ENCODE measurements around the gene DHX30. TPM values are rescaled to one million over a fixed set of nuclear protein-coding genes. Genes with fewer than 3 reads are reported as not detected.

DHX30 gene
- total RNA-seq, 1 donor: 59.4 TPM

- Histone ChIP-seq H3K4me1 (ENCODE audit: insufficient read depth, low read length) (no peaks in the 10 kb centered on the region), H3K36me3 (ENCODE audit: insufficient read depth, low read length) (peaks cover 75% of the 10 kb centered on the region), H2AFZ (ENCODE audit: low read length) (no peak overlapping the region), H3K27me3 (ENCODE audit: insufficient read depth, low read length) (no peaks in the 10 kb centered on the region), H3K9me3 (ENCODE audit: low read depth, low read length) (no peaks in the 10 kb centered on the region), H3K79me2 (ENCODE audit: insufficient read depth, low read length) (peaks cover 3% of the 10 kb centered on the region), H3K4me2 (ENCODE audit: insufficient read depth, low read length) (no peak overlapping the region), H3K4me3 (ENCODE audit: insufficient read depth, low read length) (no peak overlapping the region), H3K27ac (ENCODE audit: low read depth, low read length) (no peak overlapping the region), H4K20me1 (ENCODE audit: insufficient read depth, low read length) (peaks cover 9% of the 10 kb centered on the region)
- no peak for DNase-seq (ENCODE audit: insufficient read length, low spot score, missing footprints)
- no peak for TF ChIP-seq CTCF (IDR thresholded peaks at IDR 0.05; ENCODE audit: extremely low read depth, low read depth, low read length)
These were observed 68.5 kb downstream of the DHX30 start for GRCh38 chr3:47871389-47871788.

- Histone ChIP-seq H4K20me1 (ENCODE audit: insufficient read depth, low read length) (peaks cover 6% of the 10 kb centered on the region), H3K9me3 (ENCODE audit: low read depth, low read length) (no peaks in the 10 kb centered on the region), H3K4me3 (ENCODE audit: insufficient read depth, low read length) (no peak overlapping the region), H3K27ac (ENCODE audit: low read depth, low read length) (no peak overlapping the region), H3K4me1 (ENCODE audit: insufficient read depth, low read length) (peaks cover 8% of the 10 kb centered on the region), H3K36me3 (ENCODE audit: insufficient read depth, low read length) (peaks cover 72% of the 10 kb centered on the region), H3K4me2 (ENCODE audit: insufficient read depth, low read length) (no peak overlapping the region), H2AFZ (ENCODE audit: low read length) (no peak overlapping the region), H3K27me3 (ENCODE audit: insufficient read depth, low read length) (no peaks in the 10 kb centered on the region), H3K79me2 (ENCODE audit: insufficient read depth, low read length) (peaks cover 3% of the 10 kb centered on the region)
- peak; percentile 46 for DNase-seq (ENCODE audit: insufficient read length, low spot score, missing footprints)
- TF ChIP-seq CTCF (IDR thresholded peaks at IDR 0.05; ENCODE audit: extremely low read depth, low read depth, low read length): no peak
These were observed 70.0 kb downstream of the DHX30 start for GRCh38 chr3:47872916-47873315.

- no peak for TF ChIP-seq CTCF (IDR thresholded peaks at IDR 0.05; ENCODE audit: extremely low read depth, low read depth, low read length)
- Histone ChIP-seq H4K20me1 (ENCODE audit: insufficient read depth, low read length) (peaks cover 7% of the 10 kb centered on the region), H3K27ac (ENCODE audit: low read depth, low read length) (no peak overlapping the region), H3K4me1 (ENCODE audit: insufficient read depth, low read length) (peaks cover 18% of the 10 kb centered on the region), H2AFZ (ENCODE audit: low read length) (no peak overlapping the region), H3K27me3 (ENCODE audit: insufficient read depth, low read length) (no peaks in the 10 kb centered on the region), H3K4me2 (ENCODE audit: insufficient read depth, low read length) (no peak overlapping the region), H3K4me3 (ENCODE audit: insufficient read depth, low read length) (no peak overlapping the region), H3K79me2 (ENCODE audit: insufficient read depth, low read length) (peaks cover 6% of the 10 kb centered on the region), H3K9me3 (ENCODE audit: low read depth, low read length) (no peaks in the 10 kb centered on the region), H3K36me3 (ENCODE audit: insufficient read depth, low read length) (peaks cover 63% of the 10 kb centered on the region)
- no peak for DNase-seq (ENCODE audit: insufficient read length, low spot score, missing footprints)
These were observed 71.5 kb downstream of the DHX30 start for GRCh38 chr3:47874438-47874837.

- TF ChIP-seq CTCF (IDR thresholded peaks at IDR 0.05; ENCODE audit: extremely low read depth, low read depth, low read length): no peak
- H4K20me1 ChIP-seq (ENCODE audit: insufficient read depth, low read length): peaks cover 3% of the 10 kb centered on the region
- H3K4me3 ChIP-seq (ENCODE audit: insufficient read depth, low read length): no peak overlapping the region
- no peak overlapping the region for H3K4me2 ChIP-seq (ENCODE audit: insufficient read depth, low read length)
- H3K79me2 ChIP-seq (ENCODE audit: insufficient read depth, low read length): peaks cover 9% of the 10 kb centered on the region
- no peaks in the 10 kb centered on the region for H3K9me3 ChIP-seq (ENCODE audit: low read depth, low read length)
- H3K4me1 ChIP-seq (ENCODE audit: insufficient read depth, low read length): peaks cover 19% of the 10 kb centered on the region
- H3K27me3 ChIP-seq (ENCODE audit: insufficient read depth, low read length): no peaks in the 10 kb centered on the region
- H3K36me3 ChIP-seq (ENCODE audit: insufficient read depth, low read length): peaks cover 61% of the 10 kb centered on the region
- H3K27ac ChIP-seq (ENCODE audit: low read depth, low read length): no peak overlapping the region
- no peak overlapping the region for H2AFZ ChIP-seq (ENCODE audit: low read length)
- DNase-seq (ENCODE audit: insufficient read length, low spot score, missing footprints): no peak
These were observed 72.0 kb downstream of the DHX30 start for GRCh38 chr3:47874913-47875312.

All from osteoblast (primary cell).